Lower leg skin (tissue), 4 donors: ENCODE results near the gene ZNF224. TPM values are rescaled to one million over a fixed set of nuclear protein-coding genes. Genes with fewer than 3 reads are reported as not detected.

Experiments
- DNase-seq, 2 donors: peaks; one replicate each; pipeline ENCODE4 v3.0.0-alpha.2; 2019; ENCODE audit warnings: low spot score in 2 of 2
- H3K4me3 ChIP-seq: fragments of 200-600 bp; sonication (generic); 2 replicates; pipeline ENCODE4 v1.5.1; 2017; ENCODE audit warnings: mild to moderate bottlenecking, low read depth; ENCODE audit not compliant: poor library complexity, severe bottlenecking
- CTCF ChIP-seq, 3 donors: fragments of 450-650 bp; IDR thresholded peaks; one replicate each; pipeline ENCODE4 v1.5.1; 2016; ENCODE audit warnings: antibody characterized with exemption in 3 of 3, mild to moderate bottlenecking in 3 of 3, moderate library complexity in 2 of 3
- POLR2A ChIP-seq, 2 donors: fragments of 450-650 bp; IDR thresholded peaks; one replicate each; pipeline ENCODE4 v1.6.1; 2016 to 2017; ENCODE audit warnings: antibody characterized with exemption in 2 of 2, mild to moderate bottlenecking in 1 of 2, moderate library complexity in 1 of 2
- WGBS, 2 donors: methylation state at CpG; one replicate each; pipeline ENCODE4 v1.1.5; 2018; 5-methylcytosine and 5-hydroxymethylcytosine counted together
- intact Hi-C: fragments of 100-400 bp; cut with DNase I; formaldehyde crosslinking; loops from one replicate; pipeline ENCODE4 v1.15.0; 2023; ENCODE audit warnings: low total_unique reads
- total RNA-seq, 4 donors: library from RNA; depleted of rRNA; stranded (reverse); fragments of >200 nt; gene quantifications; one replicate each; pipeline ENCODE4 v1.1.0, GENCODE V29; 2016

The ZNF224 gene
- total RNA-seq, 4 donors from 2014 or later: 12.5 to 27.1 (median 20.3) TPM

DNA sequence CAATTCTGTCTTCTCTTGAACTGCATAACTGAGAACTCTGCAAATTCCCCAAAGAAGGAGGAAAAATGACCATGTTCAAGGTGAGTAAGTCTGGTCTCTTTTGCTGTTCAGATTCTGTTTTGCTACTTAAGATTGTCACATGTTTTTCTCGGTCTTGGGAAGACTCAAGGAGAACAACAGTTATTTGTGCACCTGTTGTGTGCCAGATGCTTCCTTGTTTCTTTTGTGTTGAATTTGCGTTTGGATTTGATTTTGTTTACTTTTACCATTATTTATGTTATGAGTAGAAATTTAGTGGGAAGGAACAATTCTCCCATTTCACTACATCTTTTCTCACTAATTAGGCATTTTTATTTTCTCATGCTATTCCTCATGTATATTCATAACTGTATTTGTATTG, 17.8 kb upstream of the ZNF224 start:
- WGBS, 2 donors: 90 to 94% methylated on average over 2 of the region's 2 CpGs
- no peak for TF ChIP-seq CTCF (IDR thresholded peaks at IDR 0.05)
- TF ChIP-seq POLR2A (IDR thresholded peaks at IDR 0.05): no peak
- no peak overlapping the region for H3K4me3 ChIP-seq
- intact Hi-C loops: no loop called here
- no peak for DNase-seq

DNA sequence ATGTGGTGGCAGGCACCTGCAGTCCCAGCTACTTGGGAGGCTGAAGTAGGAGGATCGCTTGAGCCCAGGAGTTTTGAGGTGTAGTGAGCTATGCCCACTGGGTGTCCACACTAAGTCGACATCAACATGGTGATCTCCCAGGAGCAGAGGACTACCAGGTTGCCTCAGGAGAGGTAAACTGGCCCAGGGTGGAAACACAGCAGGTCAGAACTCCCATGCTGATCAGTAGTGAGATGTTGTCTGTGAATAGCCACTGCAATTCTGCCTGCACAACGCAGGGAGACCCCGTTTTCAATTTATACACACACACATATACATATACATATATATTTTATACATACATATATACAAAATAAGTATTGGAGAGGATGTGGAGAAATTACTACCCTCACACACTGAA, 2.1 kb upstream of the ZNF224 start:
- no peak for TF ChIP-seq POLR2A (IDR thresholded peaks at IDR 0.05)
- no peak for TF ChIP-seq CTCF (IDR thresholded peaks at IDR 0.05)
- intact Hi-C loops: no loop called here
- no peak overlapping the region for H3K4me3 ChIP-seq
- no peak for DNase-seq
- WGBS, 2 donors: 52 to 75% methylated on average over 4 of the region's 4 CpGs

GRCh38 chr19:44107751-44108150, 13.6 kb downstream of the ZNF224 start:
- intact Hi-C loops: no loop called here
- H3K4me3 ChIP-seq: no peak overlapping the region
- DNase-seq: no peak
- WGBS, 2 donors: 94 to 98% methylated on average over 3 of the region's 3 CpGs
- TF ChIP-seq CTCF (IDR thresholded peaks at IDR 0.05) (no peak), POLR2A (IDR thresholded peaks at IDR 0.05) (no peak)

- DNase-seq: no peak
- intact Hi-C loops: no loop called here
- TF ChIP-seq POLR2A (IDR thresholded peaks at IDR 0.05) (no peak), CTCF (IDR thresholded peaks at IDR 0.05) (no peak)
- H3K4me3 ChIP-seq: no peak overlapping the region
These were observed 15.3 kb downstream of the ZNF224 start for GRCh38 chr19:44109458-44109857.

- 16 to 25% methylated on average over 17 of the region's 17 CpGs for WGBS, 2 donors
- intact Hi-C loops: no loop called here
- H3K4me3 ChIP-seq: no peak overlapping the region
- TF ChIP-seq CTCF (IDR thresholded peaks at IDR 0.05) (no peak), POLR2A (IDR thresholded peaks at IDR 0.05) (no peak)
- DNase-seq: no peak
These were observed 17.8 kb downstream of the ZNF224 start for GRCh38 chr19:44111910-44112463.

DNA sequence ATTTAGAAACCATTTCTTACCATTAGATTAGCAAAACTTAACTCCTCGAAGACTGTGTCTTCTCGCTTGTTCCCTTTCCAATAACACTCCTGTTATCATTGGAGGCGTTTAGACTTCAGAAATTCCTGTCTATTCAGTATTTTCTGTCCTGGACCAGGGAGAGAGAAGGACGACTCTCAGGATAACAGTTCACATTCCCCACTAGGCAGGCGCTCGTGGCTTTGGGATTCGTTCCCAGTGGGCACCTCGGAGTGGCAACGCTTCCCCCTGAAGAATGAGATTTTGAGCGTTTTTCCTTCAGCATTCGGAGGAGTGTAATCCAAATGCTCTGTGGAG, 18.6 kb downstream of the ZNF224 start:
- peak overlapping the region; percentile 50 for H3K4me3 ChIP-seq
- TF ChIP-seq POLR2A (IDR thresholded peaks at IDR 0.05) (no peak), CTCF (IDR thresholded peaks at IDR 0.05) (no peak)
- DNase-seq: no peak
- 0 to 1% methylated on average over 11 of the region's 11 CpGs for WGBS, 2 donors
- intact Hi-C loops: no loop called here
